Endodermal cell (in vitro differentiated cells): ENCODE results near the gene SRRM4. TPM values are rescaled to one million over a fixed set of nuclear protein-coding genes. Genes with fewer than 3 reads are reported as not detected.

Experiments
- DNase-seq: peaks from one replicate; pipeline ENCODE4 v3.0.0-alpha.2; 2017
- H3K27ac ChIP-seq: 2 replicates; pipeline ENCODE4 v1.5.1; 2013; ENCODE audit warnings: mild to moderate bottlenecking, low read depth, low read length, moderate library complexity
- H3K27me3 ChIP-seq: 2 replicates; pipeline ENCODE4 v1.6.1; 2013; ENCODE audit warnings: mild to moderate bottlenecking, low read length, moderate library complexity; ENCODE audit not compliant: insufficient read depth, control insufficient read depth, poor library complexity, severe bottlenecking
- H3K36me3 ChIP-seq: 2 replicates; pipeline ENCODE4 v1.7.0; 2013; ENCODE audit warnings: mild to moderate bottlenecking, low read length, moderate library complexity; ENCODE audit not compliant: control insufficient read depth, insufficient read depth
- H3K4me1 ChIP-seq: one replicate; pipeline ENCODE4 v1.7.0; 2013; ENCODE audit warnings: low read length; ENCODE audit not compliant: control insufficient read depth, insufficient read depth
- H3K4me3 ChIP-seq: 2 replicates; pipeline ENCODE4 v1.5.1; 2013; ENCODE audit warnings: mild to moderate bottlenecking, low read length, moderate library complexity
- H3K9ac ChIP-seq: 2 replicates; pipeline ENCODE4 v1.6.1; 2013; ENCODE audit warnings: mild to moderate bottlenecking, low read length, moderate library complexity; ENCODE audit not compliant: poor library complexity, severe bottlenecking; ENCODE audit errors: extremely low read depth
- H3K9me3 ChIP-seq: 2 replicates; pipeline ENCODE4 v1.6.1; 2013; ENCODE audit warnings: mild to moderate bottlenecking, low read length, moderate library complexity; ENCODE audit not compliant: control insufficient read depth
- H3K27ac Mint-ChIP-seq: 2 replicates; pipeline ENCODE4 v1.8.0; 2020; ENCODE audit warnings: mixed read lengths
- H3K27me3 Mint-ChIP-seq: 2 replicates; pipeline ENCODE4 v1.8.0; 2021; ENCODE audit warnings: mild to moderate bottlenecking, mixed read lengths; ENCODE audit not compliant: insufficient read depth
- H3K36me3 Mint-ChIP-seq: 2 replicates; pipeline ENCODE4 v1.8.0; 2020; ENCODE audit warnings: low read depth, mixed read lengths
- H3K4me1 Mint-ChIP-seq: 2 replicates; pipeline ENCODE4 v1.8.0; 2020; ENCODE audit warnings: mixed read lengths
- H3K4me3 Mint-ChIP-seq: 2 replicates; pipeline ENCODE4 v1.8.0; 2020; ENCODE audit warnings: mild to moderate bottlenecking, moderate library complexity, mixed read lengths
- H3K9me3 Mint-ChIP-seq: 2 replicates; pipeline ENCODE4 v1.8.0; 2020; ENCODE audit warnings: mild to moderate bottlenecking, mixed read lengths
- WGBS, 2 experiments: methylation state at CpG; one replicate each; pipeline versions ENCODE4 v1.1.5 to v1.1.7; 2013; ENCODE audit warnings: missing lambda C conversion rate in 2 of 2, mixed read lengths in 1 of 2; ENCODE audit not compliant: insufficient coverage in 1 of 2, insufficient read length in 1 of 2; 5-methylcytosine and 5-hydroxymethylcytosine counted together
- total RNA-seq, 2 donors: library from RNA; stranded (reverse); fragmentation: NEBNext Ultra II Directional in 1 of 2; extraction: Animal tissue kit (Norgen Biotek cat#: 25700) in 1 of 2; gene quantifications; 2 replicates in 1 of 2; 3 replicates in 1 of 2; pipeline ENCODE4 v1.2.1, GENCODE V29; 2021
- TF ChIP-seq, protein P1 (sequence below): fragments of 200-600 bp; sonication (generic); conservative IDR thresholded peaks from 2 replicates; pipeline ENCODE4 v1.5.0; 2021; ENCODE audit warnings: antibody characterized with exemption, mild to moderate bottlenecking

The SRRM4 gene
- total RNA-seq, 2 donors from 2014 or later = 0.44 to 0.71 TPM

DNA sequence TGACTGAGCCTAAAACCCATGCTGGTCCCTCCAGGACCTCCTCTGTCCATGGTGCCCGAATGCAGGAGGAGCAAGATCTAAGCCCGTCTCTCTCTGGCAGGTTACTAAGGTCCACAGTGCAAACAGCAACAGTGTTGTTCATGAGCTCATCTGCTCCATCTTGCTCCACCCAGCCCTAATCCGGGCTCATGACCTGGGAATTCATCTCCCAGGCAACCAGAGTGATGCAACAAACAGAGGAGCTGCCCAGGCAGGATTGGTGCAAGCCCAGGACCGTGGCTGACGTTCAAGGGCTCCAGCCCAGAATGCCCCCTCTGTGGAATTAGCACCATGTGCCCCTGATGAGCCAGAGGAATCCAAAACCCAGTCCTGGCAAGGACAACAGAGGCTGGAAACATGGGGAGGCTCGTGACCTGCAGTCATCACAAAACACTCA lies 227.3 kb downstream of the SRRM4 start:
- no peaks in the 10 kb centered on the region for H3K27me3 Mint-ChIP-seq
- H3K27ac Mint-ChIP-seq = no peak overlapping the region
- Histone ChIP-seq H3K4me3 (no peak overlapping the region), H3K27ac (no peak overlapping the region), H3K27me3 (no peaks in the 10 kb centered on the region), H3K9ac (no peak overlapping the region), H3K4me1 (no peaks in the 10 kb centered on the region), H3K9me3 (no peaks in the 10 kb centered on the region), H3K36me3 (no peaks in the 10 kb centered on the region)
- peak; percentile 82 for DNase-seq
- TF ChIP-seq, protein P1, sequence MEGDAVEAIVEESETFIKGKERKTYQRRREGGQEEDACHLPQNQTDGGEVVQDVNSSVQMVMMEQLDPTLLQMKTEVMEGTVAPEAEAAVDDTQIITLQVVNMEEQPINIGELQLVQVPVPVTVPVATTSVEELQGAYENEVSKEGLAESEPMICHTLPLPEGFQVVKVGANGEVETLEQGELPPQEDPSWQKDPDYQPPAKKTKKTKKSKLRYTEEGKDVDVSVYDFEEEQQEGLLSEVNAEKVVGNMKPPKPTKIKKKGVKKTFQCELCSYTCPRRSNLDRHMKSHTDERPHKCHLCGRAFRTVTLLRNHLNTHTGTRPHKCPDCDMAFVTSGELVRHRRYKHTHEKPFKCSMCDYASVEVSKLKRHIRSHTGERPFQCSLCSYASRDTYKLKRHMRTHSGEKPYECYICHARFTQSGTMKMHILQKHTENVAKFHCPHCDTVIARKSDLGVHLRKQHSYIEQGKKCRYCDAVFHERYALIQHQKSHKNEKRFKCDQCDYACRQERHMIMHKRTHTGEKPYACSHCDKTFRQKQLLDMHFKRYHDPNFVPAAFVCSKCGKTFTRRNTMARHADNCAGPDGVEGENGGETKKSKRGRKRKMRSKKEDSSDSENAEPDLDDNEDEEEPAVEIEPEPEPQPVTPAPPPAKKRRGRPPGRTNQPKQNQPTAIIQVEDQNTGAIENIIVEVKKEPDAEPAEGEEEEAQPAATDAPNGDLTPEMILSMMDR = no peak
- no peaks in the 10 kb centered on the region for H3K36me3 Mint-ChIP-seq
- peaks cover 5% of the 10 kb centered on the region for H3K4me1 Mint-ChIP-seq
- WGBS, 2 experiments = 73 to 93% methylated on average over 2 to 6 of the region's 6 CpGs
- no peaks in the 10 kb centered on the region for H3K9me3 Mint-ChIP-seq
- no peak overlapping the region for H3K4me3 Mint-ChIP-seq

DNA sequence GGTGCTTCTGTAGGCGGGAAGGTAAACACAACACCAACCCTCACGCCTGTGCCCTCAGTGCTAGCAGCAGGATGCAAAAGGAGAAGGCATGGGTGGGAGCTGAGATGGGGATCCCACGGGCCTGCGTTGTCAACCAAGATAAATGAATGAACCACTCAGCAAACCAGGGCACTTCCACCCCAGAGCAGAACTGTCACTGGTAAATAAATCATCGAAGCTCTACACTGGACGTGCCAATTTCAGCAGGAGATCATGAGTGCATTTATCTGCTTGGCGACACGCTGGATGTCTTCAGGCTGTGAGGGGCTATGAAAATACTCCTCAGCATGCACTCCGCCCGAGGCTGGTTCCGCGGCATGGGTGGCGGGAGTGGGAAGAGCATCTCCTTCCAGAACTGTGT lies 230.5 kb downstream of the SRRM4 start:
- H3K9ac ChIP-seq = no peak overlapping the region
- Mint-ChIP-seq H3K27me3 (no peaks in the 10 kb centered on the region), H3K4me3 (no peak overlapping the region), H3K9me3 (no peaks in the 10 kb centered on the region), H3K36me3 (no peaks in the 10 kb centered on the region), H3K27ac (no peak overlapping the region), H3K4me1 (no peaks in the 10 kb centered on the region)
- H3K4me3 ChIP-seq = no peak overlapping the region
- WGBS, 2 experiments = 90 to 92% methylated on average over 6 to 13 of the region's 13 CpGs
- no peak overlapping the region for H3K27ac ChIP-seq
- no peak for DNase-seq
- no peaks in the 10 kb centered on the region for H3K36me3 ChIP-seq
- no peaks in the 10 kb centered on the region for H3K4me1 ChIP-seq
- H3K9me3 ChIP-seq = no peaks in the 10 kb centered on the region
- no peaks in the 10 kb centered on the region for H3K27me3 ChIP-seq
- TF ChIP-seq, protein P1 = no peak

Other genes starting within 250 kb of the SRRM4 start
- gene HSPB8, start 197.4 kb downstream of the SRRM4 start, total RNA-seq = 10 to 100 TPM in 1 of 2 donors, 1 to 10 TPM in 1; 9.7 to 10.4 TPM